ENCODE measurements around the gene ADAMTS17. TPM values are rescaled to one million over a fixed set of nuclear protein-coding genes. Genes with fewer than 3 reads are reported as not detected.

Gene ADAMTS17
- total and polyA plus RNA-seq, 4 donors, result 0.28 to 46.9 (median 9.1) TPM

GRCh38 chr15:99978426-99978825, 363.3 kb downstream of the ADAMTS17 start:
- Histone ChIP-seq H3K27ac (ENCODE audit: low read depth in 1 of 2, low read length in 2 of 2) (no peak overlapping the region), H3K27me3 (ENCODE audit: control insufficient read depth in 4 of 4, insufficient read depth in 4 of 4, low read length in 3 of 4) (no peaks in the 10 kb centered on the region), H3K36me3 (ENCODE audit: control insufficient read depth in 4 of 4, insufficient read depth in 3 of 4, low read depth in 1 of 4, low read length in 3 of 4) (peaks cover 0 to 16% (median 0%) of the 10 kb centered on the region in 4 donors), H3K9ac (ENCODE audit: low read depth in 1 of 2, low read length in 2 of 2) (no peak overlapping the region), H3K9me3 (ENCODE audit: control insufficient read depth in 4 of 4, low read length in 3 of 4) (no peaks in the 10 kb centered on the region), H3K4me3 (ENCODE audit: low read depth in 1 of 3, low read length in 3 of 3) (no peak overlapping the region), H3K4me1 (ENCODE audit: control insufficient read depth in 4 of 4, insufficient read depth in 4 of 4, low read length in 3 of 4) (no peaks in the 10 kb centered on the region)
- DNase-seq (ENCODE audit: low spot score), result no peak
- WGBS, result 90% methylated on average over 10 of the region's 10 CpGs
- TF ChIP-seq YY1 (IDR thresholded peaks at IDR 0.05), result no peak
- no peak for TF ChIP-seq NR2F2 (IDR thresholded peaks at IDR 0.05)
- no peak for TF ChIP-seq GABPA (IDR thresholded peaks at IDR 0.05 in 1 of 2, conservative IDR thresholded peaks at IDR 0.05 in 1 of 2)
- TF ChIP-seq, protein P1, sequence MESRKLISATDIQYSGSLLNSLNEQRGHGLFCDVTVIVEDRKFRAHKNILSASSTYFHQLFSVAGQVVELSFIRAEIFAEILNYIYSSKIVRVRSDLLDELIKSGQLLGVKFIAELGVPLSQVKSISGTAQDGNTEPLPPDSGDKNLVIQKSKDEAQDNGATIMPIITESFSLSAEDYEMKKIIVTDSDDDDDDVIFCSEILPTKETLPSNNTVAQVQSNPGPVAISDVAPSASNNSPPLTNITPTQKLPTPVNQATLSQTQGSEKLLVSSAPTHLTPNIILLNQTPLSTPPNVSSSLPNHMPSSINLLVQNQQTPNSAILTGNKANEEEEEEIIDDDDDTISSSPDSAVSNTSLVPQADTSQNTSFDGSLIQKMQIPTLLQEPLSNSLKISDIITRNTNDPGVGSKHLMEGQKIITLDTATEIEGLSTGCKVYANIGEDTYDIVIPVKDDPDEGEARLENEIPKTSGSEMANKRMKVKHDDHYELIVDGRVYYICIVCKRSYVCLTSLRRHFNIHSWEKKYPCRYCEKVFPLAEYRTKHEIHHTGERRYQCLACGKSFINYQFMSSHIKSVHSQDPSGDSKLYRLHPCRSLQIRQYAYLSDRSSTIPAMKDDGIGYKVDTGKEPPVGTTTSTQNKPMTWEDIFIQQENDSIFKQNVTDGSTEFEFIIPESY (IDR thresholded peaks at IDR 0.05), result no peak
- no peak for TF ChIP-seq TAF1 (conservative IDR thresholded peaks at IDR 0.05)
- TF ChIP-seq FOXA1 (IDR thresholded peaks at IDR 0.05), result no peak
- TF ChIP-seq RXRA (IDR thresholded peaks at IDR 0.05), result no peak
- TF ChIP-seq ATF3 (IDR thresholded peaks at IDR 0.05), result no peak
- TF ChIP-seq, protein P2, sequence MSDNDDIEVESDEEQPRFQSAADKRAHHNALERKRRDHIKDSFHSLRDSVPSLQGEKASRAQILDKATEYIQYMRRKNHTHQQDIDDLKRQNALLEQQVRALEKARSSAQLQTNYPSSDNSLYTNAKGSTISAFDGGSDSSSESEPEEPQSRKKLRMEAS (IDR thresholded peaks at IDR 0.05), result no peak
- no peak for TF ChIP-seq JUND (IDR thresholded peaks at IDR 0.05)

DNA sequence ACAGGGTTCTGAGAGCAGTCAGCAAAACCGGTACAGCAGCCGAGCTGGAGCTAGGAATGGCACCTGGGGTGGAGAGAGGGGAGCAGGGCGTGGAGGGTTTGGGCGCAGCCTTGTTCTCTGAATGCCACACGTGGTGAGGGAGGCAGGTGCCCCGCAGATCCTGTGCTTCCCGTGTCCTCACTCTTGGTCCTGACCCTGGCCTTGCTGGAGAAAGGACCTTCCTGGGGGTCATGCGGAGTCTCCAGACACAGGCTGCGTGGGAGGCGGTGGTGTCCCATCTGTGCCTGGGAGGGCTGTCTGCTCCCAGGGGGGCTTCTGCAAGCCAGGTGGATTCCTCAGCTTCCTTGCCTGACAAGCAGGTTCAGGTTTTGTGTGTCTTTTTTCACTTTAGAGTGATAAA, 363.8 kb downstream of the ADAMTS17 start:
- TF ChIP-seq YY1 (IDR thresholded peaks at IDR 0.05) (no peak), TAF1 (conservative IDR thresholded peaks at IDR 0.05) (no peak), SP1 (IDR thresholded peaks at IDR 0.05) (no peak), FOXA1 (IDR thresholded peaks at IDR 0.05) (no peak), HNF4A (conservative IDR thresholded peaks at IDR 0.05) (no peak), NR2F2 (IDR thresholded peaks at IDR 0.05) (no peak)
- TF ChIP-seq, protein P3, sequence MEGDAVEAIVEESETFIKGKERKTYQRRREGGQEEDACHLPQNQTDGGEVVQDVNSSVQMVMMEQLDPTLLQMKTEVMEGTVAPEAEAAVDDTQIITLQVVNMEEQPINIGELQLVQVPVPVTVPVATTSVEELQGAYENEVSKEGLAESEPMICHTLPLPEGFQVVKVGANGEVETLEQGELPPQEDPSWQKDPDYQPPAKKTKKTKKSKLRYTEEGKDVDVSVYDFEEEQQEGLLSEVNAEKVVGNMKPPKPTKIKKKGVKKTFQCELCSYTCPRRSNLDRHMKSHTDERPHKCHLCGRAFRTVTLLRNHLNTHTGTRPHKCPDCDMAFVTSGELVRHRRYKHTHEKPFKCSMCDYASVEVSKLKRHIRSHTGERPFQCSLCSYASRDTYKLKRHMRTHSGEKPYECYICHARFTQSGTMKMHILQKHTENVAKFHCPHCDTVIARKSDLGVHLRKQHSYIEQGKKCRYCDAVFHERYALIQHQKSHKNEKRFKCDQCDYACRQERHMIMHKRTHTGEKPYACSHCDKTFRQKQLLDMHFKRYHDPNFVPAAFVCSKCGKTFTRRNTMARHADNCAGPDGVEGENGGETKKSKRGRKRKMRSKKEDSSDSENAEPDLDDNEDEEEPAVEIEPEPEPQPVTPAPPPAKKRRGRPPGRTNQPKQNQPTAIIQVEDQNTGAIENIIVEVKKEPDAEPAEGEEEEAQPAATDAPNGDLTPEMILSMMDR (IDR thresholded peaks at IDR 0.05; ENCODE audit: low read depth, low read length, missing input control), result no peak
- TF ChIP-seq, protein P1 (IDR thresholded peaks at IDR 0.05), result no peak
- TF ChIP-seq, protein P2 (IDR thresholded peaks at IDR 0.05), result no peak
- DNase-seq (ENCODE audit: low spot score), result no peak
- Histone ChIP-seq H3K36me3 (ENCODE audit: control insufficient read depth in 4 of 4, insufficient read depth in 3 of 4, low read depth in 1 of 4, low read length in 3 of 4) (peaks cover 0 to 17% (median 0%) of the 10 kb centered on the region in 4 donors), H3K27ac (ENCODE audit: low read depth in 1 of 2, low read length in 2 of 2) (no peak overlapping the region), H3K9me3 (ENCODE audit: control insufficient read depth in 4 of 4, low read length in 3 of 4) (no peaks in the 10 kb centered on the region), H3K4me1 (ENCODE audit: control insufficient read depth in 4 of 4, insufficient read depth in 4 of 4, low read length in 3 of 4) (no peaks in the 10 kb centered on the region), H3K27me3 (ENCODE audit: control insufficient read depth in 4 of 4, insufficient read depth in 4 of 4, low read length in 3 of 4) (no peaks in the 10 kb centered on the region), H3K4me3 (ENCODE audit: low read depth in 1 of 3, low read length in 3 of 3) (no peak overlapping the region), H3K9ac (ENCODE audit: low read depth in 1 of 2, low read length in 2 of 2) (no peak overlapping the region)
- 94% methylated on average over 10 of the region's 10 CpGs for WGBS
